GM20431 (cell line): Measurements from ENCODE around the gene SUSD2.
"Not testable (repeated sequence)": the region's sequence is repeated elsewhere in the genome, so short reads cannot be mapped to it uniquely, and the experiment has no call there.

ENCODE experiments used
- in situ Hi-C: fragments of 300-500 bp; cut with MseI, MboI; formaldehyde crosslinking; loops from one replicate; pipeline ENCODE4 v1.15.0; 2020; ENCODE audit warnings: low sequenced_read_pairs; ENCODE audit not compliant: unreplicated experiment

SUSD2 gene

DNA sequence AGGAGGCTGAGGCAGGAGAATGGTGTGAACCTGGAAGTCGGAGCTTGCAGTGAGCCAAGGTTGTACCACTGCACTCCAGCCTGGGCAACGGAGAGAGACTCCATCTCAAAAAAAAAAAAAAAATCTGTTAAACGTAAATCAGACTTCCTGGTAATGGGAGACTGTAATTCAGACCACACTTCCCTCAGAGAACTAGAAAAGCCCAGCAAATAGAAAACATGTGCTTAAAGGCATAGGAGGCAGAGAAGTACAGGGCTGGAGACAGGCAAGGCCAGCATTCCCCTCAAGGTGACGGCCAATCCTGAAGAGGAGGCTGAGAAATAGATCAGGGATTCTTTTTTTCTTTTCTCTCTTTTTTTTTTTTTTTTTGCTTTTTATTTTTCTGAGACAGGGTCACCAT, 55.4 kb downstream of the SUSD2 start:
- in situ Hi-C loops = no loop called here

DNA sequence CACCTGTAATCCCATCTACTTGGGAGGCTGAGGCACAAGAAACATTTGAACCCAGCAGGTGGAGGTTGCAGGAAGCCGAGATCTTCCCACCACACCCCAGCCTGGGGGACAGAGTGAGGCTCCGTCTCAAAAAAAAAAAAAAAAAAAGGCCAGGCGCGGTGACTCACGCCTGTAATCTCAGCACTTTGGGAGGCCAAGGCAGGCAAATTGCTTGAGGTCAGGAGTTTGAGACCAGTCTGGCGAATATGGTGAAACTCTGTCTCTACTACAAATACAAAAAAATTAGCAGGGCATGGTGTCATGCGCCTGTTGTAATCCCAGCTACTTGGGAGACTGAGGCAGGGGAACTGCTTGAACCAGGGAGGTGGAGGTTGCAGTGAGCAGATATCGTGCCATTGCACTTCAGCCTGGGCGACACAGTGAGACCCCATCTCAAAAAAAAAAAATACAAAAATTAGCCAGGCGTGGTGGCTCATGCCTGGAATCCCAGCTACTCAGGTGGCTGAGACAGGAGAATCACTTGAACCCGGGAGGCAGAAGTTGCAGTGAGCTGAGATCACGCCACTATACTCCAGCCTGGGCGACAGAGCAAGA, 56.9 kb downstream of the SUSD2 start:
- in situ Hi-C loops = not testable (repeated sequence)
